HG03159 (cell line): ENCODE measurements around the gene GRIN3B.

Experiments used
- ATAC-seq: cut with Tn5 transposase; IDR thresholded peaks from one replicate; pipeline ENCODE4 v1.9.1; 2021; ENCODE audit warnings: mild to moderate bottlenecking, moderate library complexity; ENCODE audit not compliant: unreplicated experiment

Gene GRIN3B

DNA sequence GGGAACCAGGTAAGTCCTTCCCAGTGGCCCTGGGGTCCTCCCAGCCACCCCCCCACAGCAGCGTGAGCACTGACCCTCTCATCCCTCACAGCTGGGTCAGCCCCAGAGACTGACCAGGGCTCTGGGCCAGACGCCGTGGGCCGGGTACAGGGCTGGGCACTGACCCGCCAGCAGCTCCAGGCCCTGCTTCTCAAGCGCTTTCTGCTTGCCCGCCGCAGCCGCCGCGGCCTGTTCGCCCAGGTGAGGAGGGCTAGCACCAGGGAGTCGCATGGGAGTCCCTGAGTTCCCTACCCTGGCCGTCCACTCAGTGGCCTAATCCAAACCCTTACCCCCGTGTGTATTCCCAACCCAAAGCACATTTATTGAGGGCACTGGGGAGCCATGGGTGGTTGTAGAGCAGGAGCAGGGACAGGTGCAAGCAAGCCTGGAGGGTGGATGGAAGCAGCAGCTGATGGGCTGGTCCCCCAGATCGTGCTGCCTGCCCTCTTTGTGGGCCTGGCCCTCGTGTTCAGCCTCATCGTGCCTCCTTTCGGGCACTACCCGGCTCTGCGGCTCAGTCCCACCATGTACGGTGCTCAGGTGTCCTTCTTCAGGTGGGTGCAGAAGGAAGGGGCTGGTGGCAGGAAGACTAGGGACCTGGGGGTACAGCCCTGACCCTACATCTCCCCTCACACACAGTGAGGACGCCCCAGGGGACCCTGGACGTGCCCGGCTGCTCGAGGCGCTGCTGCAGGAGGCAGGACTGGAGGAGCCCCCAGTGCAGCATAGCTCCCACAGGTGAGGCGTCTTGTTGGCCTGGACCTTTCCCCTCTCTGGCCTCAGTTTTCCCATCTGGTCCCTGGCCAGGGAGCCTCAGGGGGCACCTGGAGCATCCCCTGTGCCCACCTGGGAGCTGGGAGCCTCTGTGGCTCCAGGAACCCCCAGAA is 54.1 kb downstream of the GRIN3B start:
- no peak for ATAC-seq

- no peak for ATAC-seq
Measured at GRCh38 chr19:1055028-1055425, 54.8 kb downstream of the GRIN3B start.

DNA sequence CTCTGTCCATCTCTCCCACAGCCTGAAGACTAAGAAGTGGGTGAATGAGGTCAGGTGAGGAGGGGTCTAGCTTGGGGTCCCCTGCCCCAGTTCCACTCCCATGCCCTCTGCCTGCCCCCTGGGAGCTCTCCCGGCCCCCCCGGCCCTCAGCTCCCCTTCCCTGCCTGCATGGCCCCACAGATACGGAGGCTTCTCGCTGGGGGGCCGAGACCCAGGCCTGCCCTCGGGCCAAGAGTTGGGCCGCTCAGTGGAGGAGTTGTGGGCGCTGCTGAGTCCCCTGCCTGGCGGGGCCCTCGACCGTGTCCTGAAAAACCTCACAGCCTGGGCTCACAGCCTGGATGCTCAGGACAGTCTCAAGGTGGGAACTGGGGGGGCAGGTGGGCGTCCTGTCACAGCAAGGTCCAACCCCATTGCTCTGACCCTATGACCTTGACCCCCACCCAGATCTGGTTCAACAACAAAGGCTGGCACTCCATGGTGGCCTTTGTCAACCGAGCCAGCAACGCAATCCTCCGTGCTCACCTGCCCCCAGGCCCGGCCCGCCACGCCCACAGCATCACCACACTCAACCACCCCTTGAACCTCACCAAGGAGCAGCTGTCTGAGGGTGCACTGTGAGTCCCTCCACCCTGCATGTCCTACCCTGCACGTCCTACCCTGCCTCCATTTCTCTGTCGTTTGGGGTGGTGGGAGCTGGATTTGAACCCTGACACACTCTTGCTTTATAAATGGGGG is 55.8 kb downstream of the GRIN3B start:
- ATAC-seq = no peak

GRCh38 chr19:1057176-1057855 is 57.1 kb downstream of the GRIN3B start:
- ATAC-seq = no peak

GRCh38 chr19:1058112-1058511 is 57.9 kb downstream of the GRIN3B start:
- no peak for ATAC-seq
